ENCODE data around the gene TRIM24.

- TF ChIP-seq, protein P1, sequence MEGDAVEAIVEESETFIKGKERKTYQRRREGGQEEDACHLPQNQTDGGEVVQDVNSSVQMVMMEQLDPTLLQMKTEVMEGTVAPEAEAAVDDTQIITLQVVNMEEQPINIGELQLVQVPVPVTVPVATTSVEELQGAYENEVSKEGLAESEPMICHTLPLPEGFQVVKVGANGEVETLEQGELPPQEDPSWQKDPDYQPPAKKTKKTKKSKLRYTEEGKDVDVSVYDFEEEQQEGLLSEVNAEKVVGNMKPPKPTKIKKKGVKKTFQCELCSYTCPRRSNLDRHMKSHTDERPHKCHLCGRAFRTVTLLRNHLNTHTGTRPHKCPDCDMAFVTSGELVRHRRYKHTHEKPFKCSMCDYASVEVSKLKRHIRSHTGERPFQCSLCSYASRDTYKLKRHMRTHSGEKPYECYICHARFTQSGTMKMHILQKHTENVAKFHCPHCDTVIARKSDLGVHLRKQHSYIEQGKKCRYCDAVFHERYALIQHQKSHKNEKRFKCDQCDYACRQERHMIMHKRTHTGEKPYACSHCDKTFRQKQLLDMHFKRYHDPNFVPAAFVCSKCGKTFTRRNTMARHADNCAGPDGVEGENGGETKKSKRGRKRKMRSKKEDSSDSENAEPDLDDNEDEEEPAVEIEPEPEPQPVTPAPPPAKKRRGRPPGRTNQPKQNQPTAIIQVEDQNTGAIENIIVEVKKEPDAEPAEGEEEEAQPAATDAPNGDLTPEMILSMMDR (IDR thresholded peaks at IDR 0.05), result no peak
- TF ChIP-seq POLR2AphosphoS5 (IDR thresholded peaks at IDR 0.05) (no peak), EP300 (IDR thresholded peaks at IDR 0.05) (no peak), POLR2A (IDR thresholded peaks at IDR 0.05) (no peak)
Measured at GRCh38 chr7:138435231-138435919, 24.7 kb upstream of the TRIM24 start.

Measured in gastroesophageal sphincter (tissue), 3 donors.